HFF-Myc (cell line): ENCODE data around the gene THADA.

Experiments used
- DNase-seq: peaks from one replicate; pipeline ENCODE4 v3.0.0-alpha.2; 2011; ENCODE audit warnings: low read depth; ENCODE audit errors: extremely low read depth
- H3K4me3 ChIP-seq: replicated peaks from 2 replicates; pipeline ENCODE4 v1.5.1; 2011; ENCODE audit warnings: low read depth, mild to moderate bottlenecking, control low read depth, low read length
- CTCF ChIP-seq: IDR thresholded peaks from 2 replicates; pipeline ENCODE4 v1.5.1; 2012; ENCODE audit warnings: mild to moderate bottlenecking, low read depth, low read length, control low read depth; ENCODE audit errors: missing control alignments

Gene THADA

GRCh38 chr2:43325107-43325811 is 270.6 kb downstream of the THADA start:
- no peak for DNase-seq
- H3K4me3 ChIP-seq: no peak overlapping the region
- no peak for TF ChIP-seq CTCF

DNA sequence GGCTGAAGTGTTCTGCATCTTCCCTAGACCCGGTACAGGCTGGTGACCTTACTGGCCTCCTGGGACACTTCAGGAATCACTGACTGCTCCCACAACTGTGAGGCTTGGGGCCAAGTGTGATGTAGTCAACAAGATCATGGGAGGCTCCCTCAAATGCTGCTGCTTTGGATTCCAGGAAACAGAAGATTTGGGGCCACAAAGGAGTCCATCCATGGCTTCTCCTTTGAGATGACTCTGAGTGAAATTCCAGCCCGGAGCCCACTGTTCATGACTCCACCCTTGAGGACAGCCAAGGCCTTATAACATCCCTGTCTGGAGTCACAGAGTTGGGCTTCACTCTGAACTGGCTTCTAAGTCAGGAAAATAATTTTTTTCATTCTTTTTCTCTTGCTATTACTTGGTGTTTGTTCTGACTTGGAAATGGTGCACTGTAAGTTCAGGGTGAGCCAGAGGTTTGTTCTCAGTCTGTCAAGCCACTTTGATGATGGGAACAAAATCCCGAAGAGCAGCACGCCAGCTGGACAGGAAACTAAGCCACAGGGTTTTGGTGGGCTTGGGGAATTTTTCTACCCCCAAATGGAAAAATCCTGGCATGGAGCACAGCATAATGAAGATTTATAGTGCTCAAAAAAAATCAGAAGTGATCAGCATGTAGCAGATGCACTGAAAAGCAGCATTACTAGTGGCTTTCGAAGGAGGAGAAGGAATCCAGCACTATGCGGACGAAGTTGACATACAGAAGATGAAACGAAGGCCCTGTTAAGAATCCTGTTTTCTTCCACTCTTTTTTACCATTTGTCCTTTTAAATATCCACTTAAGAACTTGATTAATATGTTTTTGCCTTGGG is 271.4 kb downstream of the THADA start:
- no peak for TF ChIP-seq CTCF
- no peak for DNase-seq
- no peak overlapping the region for H3K4me3 ChIP-seq

GRCh38 chr2:43323857-43324256 is 272.0 kb downstream of the THADA start:
- DNase-seq: no peak
- no peak for TF ChIP-seq CTCF
- no peak overlapping the region for H3K4me3 ChIP-seq

GRCh38 chr2:43321446-43321845 is 274.4 kb downstream of the THADA start:
- no peak for DNase-seq
- TF ChIP-seq CTCF: no peak
- H3K4me3 ChIP-seq: no peak overlapping the region

DNA sequence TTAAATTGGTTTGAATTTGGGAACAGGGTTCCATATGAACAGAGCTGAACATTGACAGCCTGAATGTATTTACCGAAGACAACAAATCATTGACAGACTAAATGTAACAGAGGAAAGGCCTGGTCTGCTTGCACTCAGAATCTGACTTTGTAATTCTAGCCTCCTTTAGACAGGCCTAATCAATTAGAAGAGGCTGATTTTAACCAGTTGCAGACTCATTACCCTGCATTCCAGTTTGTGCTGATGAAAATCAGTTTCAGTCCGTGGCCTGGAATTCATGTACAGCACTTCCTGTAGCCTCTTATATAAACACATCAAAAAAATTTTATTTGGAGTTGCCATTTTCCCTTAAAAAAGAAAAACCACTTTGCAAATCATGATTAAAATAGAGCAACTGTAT is 276.3 kb downstream of the THADA start:
- no peak for TF ChIP-seq CTCF
- DNase-seq: peak; percentile 37

DNA sequence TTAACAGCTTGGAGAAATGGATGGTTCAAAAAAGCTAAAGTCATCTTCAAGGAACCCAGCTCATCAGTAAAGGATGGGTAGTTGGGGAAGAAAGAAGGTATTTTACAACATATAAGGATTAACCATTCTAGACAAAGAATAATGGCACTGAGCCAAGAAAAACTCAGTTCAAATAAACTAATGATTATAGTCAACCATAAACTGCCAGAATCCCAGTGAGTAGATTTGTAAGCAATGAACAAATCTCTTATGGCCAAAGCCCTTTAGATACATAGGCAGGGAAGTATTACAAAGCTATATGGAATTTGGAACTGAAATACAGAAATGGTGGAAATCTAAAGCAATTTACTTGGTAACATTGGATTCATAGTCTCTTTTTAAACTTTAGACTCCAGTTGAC is 277.0 kb downstream of the THADA start:
- H3K4me3 ChIP-seq: no peak overlapping the region
- DNase-seq: no peak
- no peak for TF ChIP-seq CTCF

More for the DNA sequence above, 276.3 kb downstream of the THADA start:
- H3K4me3 ChIP-seq: no peak overlapping the region
